ENCODE results near the gene ANXA11.
"Not testable (repeated sequence)": the region's sequence is repeated elsewhere in the genome, so short reads cannot be mapped to it uniquely, and the experiment has no call there.

The ANXA11 gene

GRCh38 chr10:80165173-80165572 lies 40.2 kb downstream of the ANXA11 start:
- no peak for DNase-seq

GRCh38 chr10:80164596-80164995 lies 40.7 kb downstream of the ANXA11 start:
- no peak for DNase-seq

- DNase-seq = no peak
Observed at GRCh38 chr10:80163741-80164341, 41.5 kb downstream of the ANXA11 start.

- no peak for DNase-seq
Observed at GRCh38 chr10:80161321-80162083, 43.8 kb downstream of the ANXA11 start.

- no peak for DNase-seq
Observed at GRCh38 chr10:80160361-80161320, 44.7 kb downstream of the ANXA11 start.

GRCh38 chr10:80159166-80159873 lies 46.0 kb downstream of the ANXA11 start:
- DNase-seq = no peak

GRCh38 chr10:80158598-80159127 lies 46.7 kb downstream of the ANXA11 start:
- no peak for DNase-seq

GRCh38 chr10:80158126-80158525 lies 47.2 kb downstream of the ANXA11 start:
- DNase-seq = no peak

- no peak for DNase-seq
Observed at GRCh38 chr10:80157561-80157960, 47.8 kb downstream of the ANXA11 start.

GRCh38 chr10:80156216-80156615 lies 49.1 kb downstream of the ANXA11 start:
- DNase-seq = no peak

GRCh38 chr10:80155696-80156215 lies 49.6 kb downstream of the ANXA11 start:
- no peak for DNase-seq

- no peak for DNase-seq
Observed at GRCh38 chr10:80154978-80155695, 50.2 kb downstream of the ANXA11 start.

- DNase-seq = no peak
Observed at GRCh38 chr10:80154626-80154977, 50.7 kb downstream of the ANXA11 start.

- DNase-seq = no peak
Observed at GRCh38 chr10:80153460-80153859, 51.9 kb downstream of the ANXA11 start.

- no peak for DNase-seq
Observed at GRCh38 chr10:80152820-80153219, 52.5 kb downstream of the ANXA11 start.

- DNase-seq = no peak
Observed at GRCh38 chr10:80150172-80150571, 55.2 kb downstream of the ANXA11 start.

- no peak for DNase-seq
Observed at GRCh38 chr10:80149123-80149522, 56.2 kb downstream of the ANXA11 start.

GRCh38 chr10:80148166-80148805 lies 57.1 kb downstream of the ANXA11 start:
- DNase-seq = no peak

- DNase-seq = no peak
Observed at GRCh38 chr10:80146918-80147317, 58.4 kb downstream of the ANXA11 start.

- DNase-seq = not testable (repeated sequence)
Observed at GRCh38 chr10:80145406-80146308, 59.7 kb downstream of the ANXA11 start.

Data from CD4-positive, alpha-beta T cell treated with Interleukin-12 subunit alpha and Interleukin-12 subunit beta, for 1 hour (primary cell).